HepG2 (cell line): ENCODE data around the gene GALNT1.

Experiments
- BHLHE40 ChIP-seq: IDR thresholded peaks from 2 replicates; pipeline ENCODE4 v1.6.1; 2011; ENCODE audit warnings: low read length, improper control_type of control experiment
- CCAR2 ChIP-seq: fragments of 200-400 bp; formaldehyde crosslinking; optimal IDR thresholded peaks from 2 replicates; pipeline ENCODE3; 2018; ENCODE audit warnings: low read depth, mild to moderate bottlenecking, low read length, moderate library complexity
- GABPA ChIP-seq, 2 experiments: IDR thresholded peaks; 2 replicates each; pipeline ENCODE4 v1.6.1; 2011 to 2016; ENCODE audit warnings: low read depth in 2 of 2, low read length in 1 of 2, missing biosample characterization in 1 of 2, missing genetic modification characterization in 1 of 2
- HDAC2 ChIP-seq: sonication (generic); formaldehyde crosslinking; IDR thresholded peaks from 2 replicates; pipeline ENCODE4 v1.4.0; 2020; ENCODE audit warnings: missing genetic modification reagents
- ZBTB25 ChIP-seq: IDR thresholded peaks from 2 replicates; pipeline ENCODE4 v1.6.1; 2018; ENCODE audit warnings: missing genetic modification reagents
- ZKSCAN8 ChIP-seq: IDR thresholded peaks from 2 replicates; pipeline ENCODE4 v1.6.1; 2016; ENCODE audit warnings: borderline replicate concordance, missing genetic modification reagents, missing compliant biosample characterization
- ZMYM2 ChIP-seq: sonication (generic); formaldehyde crosslinking; IDR thresholded peaks from 2 replicates; pipeline ENCODE4 v1.8.0; 2022; ENCODE audit warnings: mild to moderate bottlenecking, missing genetic modification reagents
- ZNF639 ChIP-seq: conservative IDR thresholded peaks from 2 replicates; pipeline ENCODE4 v1.6.1; 2018; ENCODE audit warnings: missing genetic modification reagents
- TF ChIP-seq, protein P1 (sequence below): sonication (generic); formaldehyde crosslinking; IDR thresholded peaks from 2 replicates; pipeline ENCODE4 v1.4.0; 2020; ENCODE audit warnings: missing genetic modification reagents

DNA sequence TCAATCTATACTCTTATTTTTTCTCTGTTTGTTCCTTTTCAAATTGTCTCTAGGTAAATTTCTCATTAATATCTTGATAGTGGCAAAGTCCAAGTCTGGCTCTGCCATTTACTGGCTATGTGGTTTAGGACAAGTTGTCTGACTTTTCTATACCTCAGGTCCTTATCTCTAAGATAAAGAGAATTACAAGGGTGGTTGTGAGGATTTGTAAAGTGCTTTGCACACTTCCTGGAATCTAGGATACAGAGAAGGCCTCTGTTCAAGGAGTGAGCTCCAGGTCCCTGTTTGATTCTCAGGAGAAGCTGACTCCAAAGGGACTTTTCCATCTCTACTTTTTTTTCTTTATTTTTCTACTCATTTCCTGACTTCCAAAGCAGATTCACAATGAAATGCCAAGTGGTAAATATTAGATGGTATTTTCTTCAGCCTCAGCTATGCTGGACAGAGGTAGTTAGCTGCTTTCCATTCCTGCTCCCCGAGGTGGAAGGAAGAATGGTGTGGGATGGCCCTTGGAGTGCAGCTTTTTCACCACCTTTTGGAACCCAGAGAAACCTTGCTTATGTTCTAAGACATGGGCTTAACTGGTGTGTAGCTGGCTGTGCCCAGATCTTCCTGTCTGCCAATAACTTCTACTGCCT, 90.5 kb downstream of the GALNT1 start:
- TF ChIP-seq GABPA (IDR thresholded peaks at IDR 0.05; ENCODE audit: low read depth, low read length) = no peak
- TF ChIP-seq GABPA (CRISPR knock-in tag; IDR thresholded peaks at IDR 0.05; ENCODE audit: low read depth) = no peak
- no peak for TF ChIP-seq ZBTB25 (CRISPR knock-in tag)
- TF ChIP-seq ZKSCAN8 (CRISPR knock-in tag) = no peak
- no peak for TF ChIP-seq BHLHE40
- no peak for TF ChIP-seq HDAC2 (CRISPR knock-in tag)
- TF ChIP-seq ZNF639 = no peak
- TF ChIP-seq ZMYM2 (CRISPR knock-in tag) = no peak
- TF ChIP-seq CCAR2 = no peak
- TF ChIP-seq, protein P1, sequence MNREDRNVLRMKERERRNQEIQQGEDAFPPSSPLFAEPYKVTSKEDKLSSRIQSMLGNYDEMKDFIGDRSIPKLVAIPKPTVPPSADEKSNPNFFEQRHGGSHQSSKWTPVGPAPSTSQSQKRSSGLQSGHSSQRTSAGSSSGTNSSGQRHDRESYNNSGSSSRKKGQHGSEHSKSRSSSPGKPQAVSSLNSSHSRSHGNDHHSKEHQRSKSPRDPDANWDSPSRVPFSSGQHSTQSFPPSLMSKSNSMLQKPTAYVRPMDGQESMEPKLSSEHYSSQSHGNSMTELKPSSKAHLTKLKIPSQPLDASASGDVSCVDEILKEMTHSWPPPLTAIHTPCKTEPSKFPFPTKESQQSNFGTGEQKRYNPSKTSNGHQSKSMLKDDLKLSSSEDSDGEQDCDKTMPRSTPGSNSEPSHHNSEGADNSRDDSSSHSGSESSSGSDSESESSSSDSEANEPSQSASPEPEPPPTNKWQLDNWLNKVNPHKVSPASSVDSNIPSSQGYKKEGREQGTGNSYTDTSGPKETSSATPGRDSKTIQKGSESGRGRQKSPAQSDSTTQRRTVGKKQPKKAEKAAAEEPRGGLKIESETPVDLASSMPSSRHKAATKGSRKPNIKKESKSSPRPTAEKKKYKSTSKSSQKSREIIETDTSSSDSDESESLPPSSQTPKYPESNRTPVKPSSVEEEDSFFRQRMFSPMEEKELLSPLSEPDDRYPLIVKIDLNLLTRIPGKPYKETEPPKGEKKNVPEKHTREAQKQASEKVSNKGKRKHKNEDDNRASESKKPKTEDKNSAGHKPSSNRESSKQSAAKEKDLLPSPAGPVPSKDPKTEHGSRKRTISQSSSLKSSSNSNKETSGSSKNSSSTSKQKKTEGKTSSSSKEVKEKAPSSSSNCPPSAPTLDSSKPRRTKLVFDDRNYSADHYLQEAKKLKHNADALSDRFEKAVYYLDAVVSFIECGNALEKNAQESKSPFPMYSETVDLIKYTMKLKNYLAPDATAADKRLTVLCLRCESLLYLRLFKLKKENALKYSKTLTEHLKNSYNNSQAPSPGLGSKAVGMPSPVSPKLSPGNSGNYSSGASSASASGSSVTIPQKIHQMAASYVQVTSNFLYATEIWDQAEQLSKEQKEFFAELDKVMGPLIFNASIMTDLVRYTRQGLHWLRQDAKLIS (CRISPR knock-in tag) = no peak
